Fibroblast of upper back skin (primary cell): Measurements from ENCODE around the gene U2AF2.

Source experiments
- DNase-seq: peaks from one replicate; pipeline ENCODE4 v3.0.0-alpha.2; 2013

The U2AF2 gene

DNA sequence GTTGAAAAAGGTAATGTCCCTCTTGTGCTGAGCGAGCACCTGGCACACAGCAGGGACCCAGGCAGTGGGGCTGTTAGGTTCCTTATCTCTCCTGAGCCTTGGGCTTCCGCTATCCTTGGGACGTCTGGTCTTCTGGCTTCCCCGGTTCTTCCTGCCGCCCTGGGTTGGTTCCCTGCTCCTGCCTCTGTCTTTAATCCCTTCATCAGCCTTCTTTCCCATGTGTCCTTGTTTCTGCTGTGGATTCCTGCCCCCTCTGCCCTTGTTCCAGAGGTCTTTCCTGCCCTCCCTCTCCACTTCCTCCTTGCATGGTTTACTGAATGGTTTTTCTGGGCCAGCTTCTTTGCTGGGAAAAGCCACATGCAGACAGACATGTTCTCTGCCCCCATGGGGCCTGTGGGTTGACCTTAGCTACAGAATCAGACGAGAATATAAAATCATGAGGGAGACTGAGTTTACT lies 22.8 kb downstream of the U2AF2 start:
- DNase-seq = no peak

DNA sequence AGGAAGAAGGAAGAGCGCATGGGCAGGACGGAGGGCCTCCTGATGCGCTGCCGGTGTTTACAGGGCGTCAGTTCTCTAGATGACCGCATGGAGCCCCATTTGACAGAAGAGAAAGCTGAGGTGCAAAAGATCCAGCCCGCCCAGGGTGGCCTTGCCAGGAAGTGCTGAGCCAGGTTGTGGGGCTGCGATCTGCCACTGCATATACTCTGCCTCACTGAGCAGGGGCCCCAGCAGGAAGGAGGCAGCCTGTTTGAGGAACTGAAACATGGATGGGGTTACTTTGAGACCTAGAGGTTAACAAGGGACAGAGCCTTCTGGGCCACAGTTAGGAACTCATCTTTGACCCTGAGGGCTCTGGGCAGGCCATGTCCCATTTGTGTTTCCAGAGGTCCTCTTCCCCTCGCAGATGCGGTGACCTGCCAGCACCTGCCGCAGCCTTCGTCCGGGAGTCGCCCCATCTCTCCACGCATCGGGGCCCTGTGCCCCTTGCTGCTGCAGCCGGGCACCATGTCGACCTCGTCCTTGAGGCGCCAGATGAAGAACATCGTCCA lies 23.4 kb downstream of the U2AF2 start:
- no peak for DNase-seq

DNA sequence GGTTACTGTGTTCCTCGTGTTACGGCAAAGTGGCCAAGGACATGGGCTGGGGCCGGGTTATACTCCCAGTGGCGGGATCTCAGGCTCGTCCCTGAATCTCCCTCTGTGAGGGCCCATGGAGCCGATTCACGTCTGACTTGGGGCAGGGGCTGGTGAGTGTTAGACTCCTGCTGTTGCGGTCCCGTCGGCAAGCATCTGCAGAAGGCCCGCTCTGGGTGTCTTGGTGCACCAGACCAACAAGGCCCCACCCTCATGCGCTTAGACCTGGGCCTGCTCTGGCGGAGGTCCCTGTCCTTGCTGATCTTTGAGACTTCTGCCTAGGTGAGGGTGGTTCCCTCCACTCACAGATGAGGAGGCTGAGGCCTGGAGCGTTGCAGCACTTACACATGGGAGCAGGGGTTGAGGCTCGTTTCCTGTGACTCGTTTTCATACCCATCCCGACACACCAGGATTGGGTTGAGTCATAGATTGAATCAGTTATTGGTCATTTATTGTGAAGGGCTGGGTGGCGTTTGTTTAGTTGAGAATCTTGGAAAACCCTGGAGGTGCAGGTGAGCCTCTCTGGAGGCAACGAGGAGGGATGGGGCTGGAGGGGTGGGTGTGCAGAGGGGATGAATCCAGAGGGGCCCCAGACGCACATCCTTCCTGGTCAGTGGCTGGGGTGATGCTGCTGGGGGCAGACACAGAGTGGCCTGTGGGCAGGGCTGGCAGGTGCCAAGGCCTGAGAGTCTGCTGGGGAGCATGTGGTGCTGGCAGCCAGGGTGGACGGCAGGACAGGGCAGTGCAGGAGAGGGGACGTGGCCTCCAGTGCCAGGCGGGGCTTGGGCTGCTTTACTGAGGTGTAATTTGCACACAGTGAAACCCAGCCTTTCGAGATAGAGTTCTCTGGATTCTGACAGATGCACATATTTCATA lies 24.8 kb downstream of the U2AF2 start:
- no peak for DNase-seq

DNA sequence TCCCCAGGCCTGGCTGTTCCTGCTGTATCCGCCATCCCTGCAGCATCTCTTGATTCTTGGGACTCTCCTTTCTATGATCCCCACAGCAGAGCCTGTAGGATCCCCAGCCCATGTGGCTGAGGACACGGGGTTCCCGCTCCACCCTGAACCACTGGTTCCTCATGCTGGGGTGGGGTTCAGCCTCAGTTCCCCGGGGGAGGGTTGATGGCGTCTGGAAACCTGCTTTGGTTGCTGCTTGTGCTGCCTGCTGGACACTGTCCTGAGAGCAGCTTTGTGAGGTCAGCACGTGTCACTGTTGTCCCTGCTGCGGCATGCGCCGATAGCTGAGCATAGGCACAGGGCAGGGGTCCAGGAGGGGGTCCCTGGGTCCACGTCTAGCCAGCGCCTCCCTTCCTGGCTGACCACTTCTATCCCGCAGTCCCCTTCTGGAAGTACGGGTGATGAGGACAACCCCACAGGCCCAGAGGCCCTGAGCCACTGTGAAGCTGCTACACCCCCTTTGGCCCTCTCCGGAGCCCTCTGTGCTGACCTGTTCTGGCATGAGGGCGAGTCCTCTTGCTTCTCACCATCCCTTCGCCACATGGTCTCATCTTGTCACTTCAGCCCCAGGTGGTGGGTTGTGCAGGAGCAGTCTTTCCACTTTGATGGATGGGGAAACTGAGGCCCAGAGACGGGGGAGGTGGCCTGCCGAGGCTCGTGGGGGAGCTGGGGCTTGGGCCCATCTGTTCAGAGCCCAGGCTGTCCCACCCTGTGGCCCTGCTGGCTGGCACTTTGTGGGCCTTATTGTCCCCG lies 25.7 kb downstream of the U2AF2 start:
- DNase-seq = no peak

DNA sequence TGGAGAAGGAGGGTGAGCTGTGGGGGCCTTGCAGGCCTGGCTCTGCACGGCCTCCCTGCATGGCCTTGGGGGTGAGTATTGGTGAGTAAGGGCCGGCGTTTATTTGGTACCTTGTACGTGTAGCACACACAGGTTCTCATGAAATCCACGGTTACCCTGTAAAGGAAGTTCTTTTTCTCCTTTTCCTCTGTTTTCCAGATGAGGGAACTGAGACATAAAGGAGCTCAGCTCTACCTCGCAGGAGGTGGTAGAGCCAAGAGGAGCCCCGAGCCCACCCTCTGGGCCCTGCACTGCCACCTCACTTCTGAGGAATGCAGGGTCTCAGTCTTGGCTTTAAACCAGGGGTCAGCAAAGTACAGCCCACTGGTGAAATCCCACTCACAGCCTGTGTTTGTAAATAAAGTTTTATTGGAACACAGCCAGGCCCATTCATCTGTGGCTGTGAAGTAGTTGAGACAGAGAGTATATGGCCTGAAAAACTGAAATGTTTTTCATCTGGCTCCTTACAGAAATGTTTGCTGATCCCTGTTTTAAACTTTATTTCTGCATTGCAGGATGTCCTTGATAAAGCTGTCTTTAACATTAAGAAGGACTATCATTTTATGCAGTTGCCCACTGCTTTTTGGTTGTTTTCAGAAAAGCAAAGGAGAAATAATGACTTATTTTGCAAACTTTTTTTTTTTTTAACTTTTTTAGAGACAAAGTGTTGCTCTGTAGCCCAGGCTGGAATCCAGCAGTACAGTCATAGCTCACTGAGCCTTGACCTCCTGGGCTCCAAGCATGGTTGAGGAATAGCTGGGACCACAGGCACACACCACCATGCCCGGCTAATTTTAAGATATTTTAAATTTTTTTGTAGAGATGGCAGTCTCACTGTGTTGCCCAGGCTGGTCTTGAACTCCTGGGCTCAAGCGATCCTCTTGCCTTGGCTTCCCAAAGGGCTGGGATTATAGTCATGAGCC lies 26.6 kb downstream of the U2AF2 start:
- DNase-seq = no peak

DNA sequence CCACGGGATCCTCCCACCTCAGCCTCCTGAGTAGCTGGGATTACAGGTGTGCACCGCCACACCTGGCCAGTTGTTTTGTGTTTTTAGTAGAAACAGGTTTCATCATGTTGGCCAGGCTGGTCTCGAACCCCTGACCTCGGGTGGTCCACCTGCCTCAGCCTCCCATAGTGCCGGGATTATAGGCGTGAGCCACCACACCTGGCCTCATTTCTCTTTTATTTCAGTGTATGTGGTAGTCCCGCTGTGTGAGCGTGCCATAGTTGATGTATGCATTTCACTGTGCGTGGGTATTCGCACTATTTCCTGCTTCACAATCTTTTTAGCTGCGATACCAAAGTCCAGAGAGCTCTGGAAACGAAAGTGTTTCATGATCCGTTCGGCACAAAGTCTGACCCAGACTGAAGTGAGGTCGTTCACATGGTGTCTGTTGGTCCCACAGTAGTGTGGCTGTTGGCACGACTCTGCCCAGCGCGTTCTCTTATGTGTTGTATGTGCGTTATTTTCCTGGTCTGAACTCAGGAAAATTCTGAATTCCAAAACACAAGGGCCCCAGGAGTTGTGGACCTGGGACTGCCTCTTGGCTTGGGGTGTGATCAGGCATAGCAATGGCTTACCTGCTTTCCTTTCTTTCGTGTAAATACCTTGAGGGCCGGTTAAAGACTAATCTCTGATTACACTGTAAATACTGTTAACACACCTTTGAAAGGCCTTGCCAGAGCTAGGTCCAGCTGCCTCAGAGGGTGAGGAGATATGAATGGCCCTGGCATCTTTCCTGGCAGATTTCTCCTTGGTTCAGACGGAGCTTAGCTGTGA lies 28.8 kb downstream of the U2AF2 start:
- no peak for DNase-seq

DNA sequence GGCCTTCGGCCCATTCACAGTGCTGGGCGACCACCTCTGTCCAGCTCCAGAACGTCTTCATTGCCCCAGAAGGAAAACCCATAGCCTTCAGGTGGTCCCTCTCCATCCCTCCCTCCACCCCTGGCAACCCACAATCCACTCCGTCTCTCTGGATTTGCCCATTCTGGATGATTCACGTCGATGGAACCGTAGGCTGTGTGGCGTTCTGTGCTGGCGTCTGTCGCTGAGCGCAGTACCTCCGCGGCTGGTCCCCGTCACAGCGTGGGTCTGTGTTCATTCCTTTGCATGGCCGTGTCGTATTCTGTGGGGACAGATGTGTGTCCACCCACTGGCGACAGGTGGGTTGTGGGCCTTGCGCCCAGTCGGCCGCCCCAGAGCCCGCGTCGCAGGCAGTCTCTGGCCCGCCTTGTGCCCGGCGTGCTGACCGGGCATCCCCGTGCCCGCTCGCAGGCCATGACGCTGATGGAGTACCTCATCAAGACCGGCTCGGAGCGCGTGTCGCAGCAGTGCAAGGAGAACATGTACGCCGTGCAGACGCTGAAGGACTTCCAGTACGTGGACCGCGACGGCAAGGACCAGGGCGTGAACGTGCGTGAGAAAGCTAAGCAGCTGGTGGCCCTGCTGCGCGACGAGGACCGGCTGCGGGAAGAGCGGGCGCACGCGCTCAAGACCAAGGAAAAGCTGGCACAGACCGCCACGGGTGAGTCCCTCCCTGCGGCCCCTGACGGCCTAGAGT lies 30.3 kb downstream of the U2AF2 start:
- DNase-seq = no peak

DNA sequence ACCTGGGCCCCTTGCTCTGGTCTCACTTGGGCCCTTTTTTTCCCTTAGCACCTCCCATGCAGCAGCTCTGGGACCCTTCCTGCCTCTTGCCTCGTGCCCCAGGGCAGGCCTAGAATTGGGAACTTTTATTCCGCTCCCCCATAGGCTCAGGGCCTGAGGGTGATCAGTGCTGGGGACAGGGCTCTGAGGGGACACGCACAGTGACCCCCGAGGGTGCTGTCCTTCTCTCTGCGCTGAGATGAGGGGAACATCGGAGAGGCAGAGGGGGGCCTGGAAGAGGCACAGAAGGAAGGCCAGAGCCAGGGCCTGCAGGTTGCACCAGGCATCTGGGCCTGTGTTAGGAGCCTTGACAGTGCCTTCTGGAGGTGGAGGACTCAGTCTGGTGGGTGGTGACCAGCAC lies 30.9 kb downstream of the U2AF2 start:
- DNase-seq = no peak

DNA sequence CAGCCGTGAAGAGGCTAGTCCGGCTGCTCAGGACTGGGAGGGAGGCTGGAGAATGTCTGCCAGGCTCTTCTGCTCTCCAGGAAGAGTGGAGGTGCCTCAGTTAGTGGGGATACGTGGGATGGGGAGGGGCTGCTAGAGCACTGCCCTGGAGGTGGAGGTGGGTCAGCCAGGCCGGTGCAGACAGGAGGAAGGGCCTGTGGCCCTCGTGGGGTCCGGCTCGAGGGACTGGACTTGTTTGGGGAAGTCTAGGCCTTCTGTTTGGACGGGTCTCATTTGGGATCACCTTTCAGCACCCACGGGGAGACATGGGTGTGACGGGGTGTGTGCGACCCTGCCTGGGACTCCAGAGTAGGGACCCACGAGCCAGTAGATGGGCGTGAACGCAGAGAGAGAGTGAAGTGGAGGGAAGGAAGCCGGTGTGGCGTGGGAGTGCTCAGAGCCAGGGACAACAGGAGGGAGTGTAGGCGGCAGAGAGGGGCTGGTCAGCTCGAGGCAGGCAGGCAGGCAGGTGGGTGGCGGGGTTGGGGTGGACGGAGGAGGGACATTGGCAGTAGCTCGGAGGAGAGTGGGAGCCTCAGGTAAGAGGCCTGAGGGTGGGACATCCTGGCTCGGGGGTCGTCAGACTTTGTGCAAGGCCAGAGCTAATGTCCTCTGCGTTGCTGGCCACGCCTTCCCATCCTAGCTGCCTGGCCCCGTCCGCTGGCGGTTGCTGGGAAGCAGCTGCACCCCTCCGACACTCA lies 31.6 kb downstream of the U2AF2 start:
- no peak for DNase-seq

DNA sequence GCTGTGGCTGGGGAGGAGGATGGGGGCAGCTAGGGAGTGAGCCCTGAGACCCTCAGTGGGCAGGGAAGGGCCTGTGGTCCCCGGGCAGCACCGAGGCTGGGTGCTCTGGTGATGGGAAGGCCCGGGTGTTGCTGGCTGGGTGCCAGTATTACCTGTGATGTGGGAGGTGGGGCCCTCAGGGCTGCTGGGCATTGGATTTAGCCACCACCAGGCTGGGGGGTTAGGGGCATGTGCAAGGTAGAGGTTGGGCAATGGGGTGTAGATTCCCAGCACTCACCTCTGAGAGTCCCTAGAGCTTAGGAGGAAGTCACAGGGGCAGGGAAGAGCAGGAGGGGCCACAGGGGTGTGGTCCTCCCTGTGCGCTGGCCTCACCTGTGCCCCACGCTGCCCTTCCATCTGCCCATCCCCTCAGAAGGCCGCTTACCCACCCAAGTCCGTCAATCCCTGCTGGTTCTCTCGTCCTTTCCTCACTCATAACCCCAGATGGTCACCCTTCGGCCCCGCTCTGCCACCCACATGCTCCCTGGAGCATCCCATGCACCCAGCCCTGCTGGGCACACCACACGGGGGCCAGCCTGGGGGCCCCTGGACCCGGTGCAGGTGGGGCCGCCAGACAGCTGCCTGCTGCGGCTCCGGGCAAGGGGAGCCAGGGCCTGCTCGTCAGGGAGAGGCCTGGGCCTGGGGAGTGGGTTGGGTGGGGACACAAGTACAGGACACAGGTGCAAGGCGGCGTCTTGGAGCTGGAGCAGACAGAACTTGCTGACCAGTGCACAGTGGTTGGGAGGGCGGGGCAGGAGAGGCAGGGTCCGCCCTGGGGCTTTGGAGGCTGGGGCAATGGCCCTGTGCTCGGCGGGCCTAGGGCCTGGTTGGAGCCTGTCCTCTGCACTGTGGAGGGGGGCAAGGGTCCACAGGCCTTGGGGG lies 32.7 kb downstream of the U2AF2 start:
- no peak for DNase-seq

DNA sequence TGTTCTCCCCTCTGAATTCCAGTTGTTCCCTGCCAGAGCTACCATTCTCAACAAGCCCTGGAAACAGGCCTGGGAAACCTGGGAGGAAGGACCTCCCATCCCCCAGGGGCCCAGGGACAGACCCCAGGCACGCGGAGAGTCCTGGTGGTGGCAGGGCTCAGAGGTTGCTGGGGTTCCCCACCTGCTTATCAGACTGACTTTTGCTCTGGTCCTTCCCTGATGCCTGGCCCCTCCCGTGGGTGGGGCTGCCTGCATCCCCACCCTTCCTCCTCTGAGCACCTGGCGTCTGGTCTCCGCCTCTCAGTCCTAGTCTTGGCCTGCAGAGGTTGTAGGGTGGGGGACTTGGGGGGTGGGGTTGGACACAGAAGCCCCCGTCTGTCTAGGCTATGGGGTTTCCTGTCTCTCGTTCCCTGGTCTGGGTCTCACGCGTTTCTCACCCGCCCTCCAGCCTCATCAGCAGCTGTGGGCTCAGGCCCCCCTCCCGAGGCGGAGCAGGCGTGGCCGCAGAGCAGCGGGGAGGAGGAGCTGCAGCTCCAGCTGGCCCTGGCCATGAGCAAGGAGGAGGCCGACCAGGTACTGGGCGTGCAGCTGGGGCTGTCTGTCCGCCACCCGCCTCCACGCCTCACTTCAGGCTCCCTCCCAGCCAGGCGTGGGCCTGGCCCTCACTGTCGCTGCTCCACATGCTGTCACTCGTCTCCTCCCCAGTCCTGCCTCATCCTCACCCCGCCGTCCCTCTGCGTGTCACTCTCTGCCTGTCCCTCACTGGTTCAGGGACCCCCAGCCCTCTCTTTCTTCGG lies 33.8 kb downstream of the U2AF2 start:
- DNase-seq = no peak

DNA sequence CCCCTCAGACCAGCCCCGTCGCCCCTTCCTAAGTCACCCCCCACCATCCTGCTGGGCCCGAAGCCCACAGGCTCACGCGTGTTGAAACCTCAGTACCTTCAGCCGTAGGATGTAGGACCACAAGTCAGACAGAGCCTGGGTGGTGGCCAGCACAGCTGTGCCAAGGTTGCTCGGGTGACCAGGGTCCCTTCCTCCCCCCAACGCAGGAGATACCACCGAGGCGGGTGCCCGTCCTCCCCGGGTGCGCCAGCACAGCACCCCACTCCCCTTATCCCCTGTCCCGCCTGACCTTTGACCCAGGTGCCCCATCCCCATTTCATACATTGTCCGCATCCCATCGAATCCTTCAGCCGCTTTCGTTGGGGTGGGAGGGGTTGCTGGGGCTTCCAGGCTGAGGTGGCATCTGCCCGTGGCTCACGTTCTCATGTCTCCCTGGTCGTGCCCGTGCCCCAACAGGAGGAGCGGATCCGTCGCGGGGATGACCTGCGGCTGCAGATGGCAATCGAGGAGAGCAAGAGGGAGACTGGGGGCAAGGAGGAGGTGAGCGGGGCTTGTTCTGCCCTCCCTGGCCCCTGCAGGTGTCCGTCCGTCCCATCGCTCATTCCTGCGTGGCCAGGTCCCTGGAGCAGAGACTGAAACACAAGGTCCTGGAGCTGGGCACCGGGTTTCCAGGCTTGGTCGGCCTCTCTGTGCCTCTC lies 34.7 kb downstream of the U2AF2 start:
- no peak for DNase-seq

DNA sequence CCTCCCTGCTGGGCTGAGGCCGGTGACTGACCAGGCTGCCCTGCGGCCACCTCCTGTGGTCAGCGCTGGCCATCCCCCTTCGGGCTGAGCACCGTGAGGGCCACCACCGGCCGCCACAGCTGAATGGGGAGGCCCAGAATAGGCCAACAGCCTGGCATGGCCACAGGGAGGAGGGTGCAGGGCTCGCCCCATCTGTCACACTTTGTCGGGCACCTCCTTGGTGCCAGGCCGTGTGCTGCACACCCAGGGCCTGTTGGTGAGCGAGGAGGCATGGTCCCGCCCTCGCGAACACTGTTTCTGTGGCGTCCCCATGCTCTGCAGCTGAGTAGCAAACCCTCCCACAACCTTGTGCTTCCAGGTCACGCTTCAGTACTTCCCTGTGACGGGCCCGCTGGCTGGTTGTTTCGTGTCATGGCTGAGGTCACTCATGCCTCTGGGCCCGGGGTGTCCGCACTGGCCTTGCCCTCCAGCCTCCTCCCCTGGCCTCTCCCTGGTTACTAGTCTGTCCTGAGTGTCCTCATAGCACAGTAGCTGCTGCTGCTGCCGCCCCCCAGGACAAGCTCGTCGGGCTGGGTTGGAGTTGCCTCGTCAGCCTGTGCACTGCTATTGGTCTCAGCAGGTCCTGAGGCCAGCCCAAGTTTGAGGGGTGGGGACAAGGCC lies 35.4 kb downstream of the U2AF2 start:
- DNase-seq = no peak

DNA sequence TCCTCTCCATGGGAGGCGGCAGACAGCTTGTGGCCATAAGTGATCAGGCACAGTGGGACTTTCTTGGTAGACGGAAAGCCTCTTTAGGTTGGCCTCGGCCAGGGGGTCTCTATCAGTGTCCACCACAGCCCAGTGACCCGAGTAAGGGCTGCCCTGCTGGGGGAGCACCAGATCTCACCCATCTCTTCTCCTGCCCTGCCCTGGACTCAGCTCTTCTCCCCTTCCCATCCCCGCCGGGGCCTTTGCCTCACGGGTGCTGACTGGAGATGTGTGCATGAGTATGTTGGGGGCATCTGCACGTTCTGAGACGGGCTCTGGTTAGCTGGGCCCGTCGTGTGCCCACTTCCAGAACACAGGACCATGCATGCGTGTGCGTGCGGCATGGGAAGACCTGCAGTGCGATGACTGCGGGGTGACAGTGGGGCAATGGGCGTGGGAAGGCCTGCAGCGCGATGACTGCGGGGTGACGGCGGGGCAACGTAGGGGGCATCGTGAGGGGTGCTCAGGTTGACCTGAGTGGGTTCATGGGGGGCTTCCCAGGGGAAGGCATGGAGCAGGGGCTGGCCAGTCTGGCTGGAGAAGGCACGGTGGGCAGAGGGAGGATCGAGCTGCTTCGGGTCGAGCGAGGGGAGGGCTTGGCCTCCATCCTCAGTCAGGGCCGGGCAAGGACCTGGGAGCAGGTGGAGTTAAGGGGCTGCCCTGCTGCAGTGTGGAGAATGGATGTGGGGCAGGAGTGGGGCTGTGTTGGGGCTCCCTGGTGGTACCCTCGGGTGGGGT lies 36.1 kb downstream of the U2AF2 start:
- no peak for DNase-seq

DNA sequence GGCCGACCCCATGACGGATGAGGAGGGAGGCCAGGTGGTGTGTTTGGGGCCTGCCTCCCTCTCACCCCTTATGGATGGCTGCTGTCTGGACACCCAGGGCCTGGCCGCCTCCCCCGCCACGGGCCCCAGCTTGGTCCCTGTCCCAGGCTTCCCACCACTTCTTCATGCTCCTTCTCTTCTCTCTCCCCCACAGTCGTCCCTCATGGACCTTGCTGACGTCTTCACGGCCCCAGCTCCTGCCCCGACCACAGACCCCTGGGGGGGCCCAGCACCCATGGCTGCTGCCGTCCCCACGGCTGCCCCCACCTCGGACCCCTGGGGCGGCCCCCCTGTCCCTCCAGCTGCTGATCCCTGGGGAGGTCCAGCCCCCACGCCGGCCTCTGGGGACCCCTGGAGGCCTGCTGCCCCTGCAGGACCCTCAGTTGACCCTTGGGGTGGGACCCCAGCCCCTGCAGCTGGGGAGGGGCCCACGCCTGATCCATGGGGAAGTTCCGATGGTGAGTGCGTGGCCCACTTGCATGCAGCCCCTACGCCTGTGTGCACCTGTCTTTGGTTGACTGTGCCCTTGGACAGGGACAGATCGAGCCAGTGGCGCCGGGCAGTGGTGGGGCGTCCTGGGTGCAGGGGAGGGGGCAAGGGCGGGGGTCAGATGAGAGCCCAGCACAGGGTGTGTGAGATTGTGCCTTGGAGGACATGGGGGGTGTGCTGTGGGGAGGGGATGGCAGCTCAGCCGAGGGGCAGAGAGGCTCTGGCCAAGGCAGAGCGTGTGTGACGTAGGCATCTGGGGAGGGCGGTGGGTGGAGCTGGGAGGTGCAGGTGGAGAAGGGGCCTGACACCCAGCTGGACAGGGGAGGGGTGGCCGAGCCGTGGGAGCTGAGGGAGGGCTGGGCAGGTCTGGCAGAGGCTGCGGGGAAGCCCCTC lies 37.0 kb downstream of the U2AF2 start:
- no peak for DNase-seq
